ENCODE results near the gene PSORS1C2. TPM values are rescaled to one million over a fixed set of nuclear protein-coding genes. Genes with fewer than 3 reads are reported as not detected.
A peak's percentile ranks its signal among the peaks of the same experiment; 100 is the strongest.

PSORS1C2 gene
- total RNA-seq, 1 experiment from 2014 or later = 0.33 TPM

DNA sequence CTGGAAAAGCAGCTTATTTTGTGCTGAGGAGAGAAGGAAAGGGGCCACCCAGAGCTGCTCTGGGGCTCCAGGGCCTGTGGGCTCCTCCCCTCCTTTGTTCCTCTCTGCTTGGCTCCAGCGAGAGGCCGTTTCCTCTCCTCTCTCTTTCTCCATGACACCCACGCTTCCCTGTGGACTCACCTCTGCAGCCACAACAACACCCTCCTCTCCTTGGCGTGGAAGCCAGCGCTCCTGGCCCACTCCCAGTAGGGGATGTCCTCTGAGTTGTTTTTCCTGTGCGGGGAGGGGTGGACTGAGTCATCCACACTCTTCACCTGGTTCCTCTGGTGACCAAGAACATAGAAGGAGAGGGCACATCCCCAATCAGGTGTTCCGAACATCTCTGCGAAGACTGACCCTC, 13.7 kb downstream of the PSORS1C2 start:
- no peak overlapping the region for H2AK5ac ChIP-seq (ENCODE audit: insufficient read length, low read length)
- no peak overlapping the region for H3K4me2 ChIP-seq (ENCODE audit: insufficient read depth, insufficient read length, low read length)
- no peak overlapping the region for H2BK15ac ChIP-seq (ENCODE audit: low read depth, low read length)
- H3K4me1 Mint-ChIP-seq = peaks cover 36 to 42% of the 10 kb centered on the region in 2 experiments
- no peaks in the 10 kb centered on the region for H3K79me1 ChIP-seq (ENCODE audit: insufficient read depth, low read depth, low read length, poor library complexity, severe bottlenecking)
- H3K18ac ChIP-seq (ENCODE audit: insufficient read length, low read depth, low read length) = no peak overlapping the region
- H3K14ac ChIP-seq (ENCODE audit: insufficient read depth, low read length) = 0 out of 2 replicates have a peak overlapping the region, but pooled peaks have one; percentile 24
- H3K27ac ChIP-seq (ENCODE audit: insufficient read length, low read depth, low read length) = no peak overlapping the region
- H3K79me2 ChIP-seq (ENCODE audit: insufficient read depth, low read length) = no peaks in the 10 kb centered on the region
- H3K27ac Mint-ChIP-seq = peak overlapping the region in 1 of 3 experiments; percentile 32; a peak in 1 of 7 replicates
- no CpG with 5 or more reads among the region's 8 CpGs for WGBS (ENCODE audit: extremely low coverage, insufficient read length, low lambda C conversion rate)
- H3K23me2 ChIP-seq (ENCODE audit: insufficient read length, low read depth, low read length, poor library complexity, severe bottlenecking) = no peaks in the 10 kb centered on the region
- H3K36me3 Mint-ChIP-seq (ENCODE audit: insufficient read depth in 1 of 3, low read depth in 3 of 3) = no peaks in the 10 kb centered on the region
- no peak overlapping the region for H3T11ph ChIP-seq (ENCODE audit: low read length)
- no peaks in the 10 kb centered on the region for H4K20me1 ChIP-seq (ENCODE audit: control insufficient read depth, insufficient read depth, insufficient read length)
- H3K4ac ChIP-seq (ENCODE audit: low read depth, low read length) = no peak overlapping the region
- H3K9me3 Mint-ChIP-seq = no peaks in the 10 kb centered on the region; a peak in 1 of 5 replicates
- H4K91ac ChIP-seq (ENCODE audit: insufficient read length, low read depth, low read length) = no peak overlapping the region
- no peak overlapping the region for H4K8ac ChIP-seq (replicated peaks; ENCODE audit: insufficient read length, low read depth, low read length)
- H2BK5ac ChIP-seq (ENCODE audit: insufficient read length, low read length) = no peak overlapping the region
- no peak overlapping the region for H2BK12ac ChIP-seq (ENCODE audit: insufficient read length, low read depth, low read length)
- H3K4me3 Mint-ChIP-seq = no peak overlapping the region
- DNase-seq = no peak
- H2AFZ ChIP-seq (ENCODE audit: low read length) = no peak overlapping the region
- no peaks in the 10 kb centered on the region for H3K9me3 ChIP-seq (ENCODE audit: control insufficient read depth, low read depth, low read length)
- no peak overlapping the region for H3K56ac ChIP-seq (ENCODE audit: insufficient read length, low read depth, low read length)
- no peak overlapping the region for H2BK120ac ChIP-seq (ENCODE audit: low read depth, low read length, poor library complexity, severe bottlenecking)
- no peak overlapping the region for H2BK20ac ChIP-seq (ENCODE audit: low read depth, low read length, poor library complexity, severe bottlenecking)
- TF ChIP-seq, protein P1, sequence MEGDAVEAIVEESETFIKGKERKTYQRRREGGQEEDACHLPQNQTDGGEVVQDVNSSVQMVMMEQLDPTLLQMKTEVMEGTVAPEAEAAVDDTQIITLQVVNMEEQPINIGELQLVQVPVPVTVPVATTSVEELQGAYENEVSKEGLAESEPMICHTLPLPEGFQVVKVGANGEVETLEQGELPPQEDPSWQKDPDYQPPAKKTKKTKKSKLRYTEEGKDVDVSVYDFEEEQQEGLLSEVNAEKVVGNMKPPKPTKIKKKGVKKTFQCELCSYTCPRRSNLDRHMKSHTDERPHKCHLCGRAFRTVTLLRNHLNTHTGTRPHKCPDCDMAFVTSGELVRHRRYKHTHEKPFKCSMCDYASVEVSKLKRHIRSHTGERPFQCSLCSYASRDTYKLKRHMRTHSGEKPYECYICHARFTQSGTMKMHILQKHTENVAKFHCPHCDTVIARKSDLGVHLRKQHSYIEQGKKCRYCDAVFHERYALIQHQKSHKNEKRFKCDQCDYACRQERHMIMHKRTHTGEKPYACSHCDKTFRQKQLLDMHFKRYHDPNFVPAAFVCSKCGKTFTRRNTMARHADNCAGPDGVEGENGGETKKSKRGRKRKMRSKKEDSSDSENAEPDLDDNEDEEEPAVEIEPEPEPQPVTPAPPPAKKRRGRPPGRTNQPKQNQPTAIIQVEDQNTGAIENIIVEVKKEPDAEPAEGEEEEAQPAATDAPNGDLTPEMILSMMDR (conservative IDR thresholded peaks at IDR 0.05) = no peak
- H4K5ac ChIP-seq (ENCODE audit: insufficient read length, low read depth, low read length) = no peak overlapping the region
- no peak overlapping the region for H3K9ac ChIP-seq (ENCODE audit: extremely low read depth, insufficient read length, low read length)
- no peak overlapping the region for H3K23ac ChIP-seq (ENCODE audit: insufficient read length, low read depth, low read length)
- peaks cover 13% of the 10 kb centered on the region for H3K27me3 Mint-ChIP-seq (ENCODE audit: low read depth)
- H3K4me1 ChIP-seq (ENCODE audit: insufficient read depth, low read length) = no peaks in the 10 kb centered on the region
- no peaks in the 10 kb centered on the region for H3K27me3 ChIP-seq (ENCODE audit: insufficient read depth, low read length)
